Inflammatory macrophage treated with lipopolysaccharide for 4 hours (primary cell): Measurements from ENCODE around the gene DTNBP1.
"Not testable (repeated sequence)": the region's sequence is repeated elsewhere in the genome, so short reads cannot be mapped to it uniquely, and the experiment has no call there.

Experiments
- DNase-seq: peaks from one replicate; pipeline ENCODE4 v3.0.0-alpha.2; 2020

The DTNBP1 gene

DNA sequence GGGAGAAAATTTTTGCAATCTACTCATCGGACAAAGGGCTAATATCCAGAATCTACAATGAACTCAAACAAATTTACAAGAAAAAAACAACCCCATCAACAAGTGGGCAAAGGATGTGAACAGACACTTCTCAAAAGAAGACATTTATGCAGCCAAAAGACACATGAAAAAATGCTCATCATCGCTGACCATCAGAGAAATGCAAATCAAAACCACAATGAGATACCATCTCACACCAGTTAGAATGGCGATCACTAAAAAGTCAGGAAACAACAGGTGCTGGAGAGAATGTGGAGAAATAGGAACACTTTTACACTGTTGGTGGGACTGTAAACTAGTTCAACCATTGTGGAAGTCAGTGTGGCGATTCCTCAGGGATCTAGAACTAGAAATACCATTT lies 4.1 kb upstream of the DTNBP1 start:
- DNase-seq, result not testable (repeated sequence)

DNA sequence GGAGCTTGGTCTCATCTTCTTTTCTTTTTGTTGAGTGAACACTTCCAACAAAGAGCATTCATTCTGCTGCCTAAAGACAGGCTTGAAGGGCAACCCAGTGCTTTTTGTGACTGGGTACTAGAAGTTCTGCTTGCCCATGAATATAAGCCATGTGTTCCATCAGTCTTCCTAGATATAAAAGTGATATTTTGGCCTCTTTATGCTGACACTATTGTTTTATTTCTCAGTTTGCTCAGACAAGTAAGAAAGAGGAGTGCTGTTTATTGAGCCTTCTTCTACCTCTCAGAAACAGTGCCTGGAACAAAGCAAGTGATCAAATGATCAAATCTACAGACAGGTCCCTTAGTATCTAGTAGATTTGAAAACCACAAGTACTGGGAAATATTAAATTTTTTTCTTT lies 2.4 kb upstream of the DTNBP1 start:
- DNase-seq, result no peak

DNA sequence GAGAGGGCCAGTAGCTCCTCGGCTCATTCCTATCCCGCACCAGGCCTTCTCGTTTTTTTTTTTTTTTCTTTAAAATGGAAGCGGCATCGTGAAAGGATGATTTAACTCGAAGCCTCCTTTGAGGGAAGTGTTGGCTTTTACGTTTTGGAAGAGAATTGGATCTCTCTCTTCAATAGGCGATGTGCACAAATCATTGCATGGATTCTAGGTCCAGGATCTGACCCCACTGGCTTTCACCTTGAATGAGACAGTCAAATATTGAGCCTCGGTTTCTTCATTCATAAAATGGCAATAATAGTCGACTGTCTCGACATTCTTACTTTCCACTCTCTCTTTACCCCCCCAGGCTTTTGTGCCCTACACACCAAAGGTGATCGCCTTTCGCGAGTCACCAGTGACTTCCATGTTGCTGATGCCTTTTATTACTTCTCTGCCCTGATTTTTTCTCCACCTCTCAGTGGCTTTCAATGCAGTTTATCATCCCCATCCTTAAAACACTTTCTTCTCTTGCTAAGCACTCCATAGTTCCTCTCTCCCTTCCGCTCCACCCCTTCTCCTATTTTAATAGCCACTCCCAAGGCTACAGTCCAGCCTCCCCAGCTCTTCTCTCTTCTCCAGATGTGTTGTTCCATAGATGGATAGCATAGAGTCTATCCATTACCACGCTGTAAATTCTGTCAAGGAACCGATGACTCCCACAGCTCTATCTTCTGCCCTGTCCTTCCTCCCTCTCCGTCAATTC lies 473 bp upstream of the DTNBP1 start:
- DNase-seq, result no peak

DNA sequence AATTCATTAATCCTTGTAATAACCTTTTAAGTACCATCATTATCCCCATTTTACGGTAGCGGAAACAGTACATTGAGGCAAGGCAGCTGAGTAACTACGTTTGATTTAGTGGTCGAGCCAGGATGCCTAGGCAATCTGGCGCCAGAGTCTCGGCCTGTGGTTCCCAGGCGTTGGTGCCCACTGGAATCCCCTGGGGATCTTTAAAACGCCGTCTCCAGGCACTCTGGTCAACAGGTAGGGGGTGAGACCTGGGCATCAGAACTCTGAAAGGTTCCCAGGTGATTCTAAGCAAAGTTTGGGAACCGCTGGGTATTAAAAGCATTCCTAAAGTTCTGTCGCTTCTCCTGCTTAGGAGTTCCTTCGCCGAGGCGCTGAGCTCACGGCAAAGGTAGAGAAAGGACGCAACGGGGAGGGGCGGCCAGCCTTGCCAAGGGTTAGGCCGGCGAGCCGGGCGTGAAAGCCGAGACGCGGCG lies 939 bp downstream of the DTNBP1 start:
- DNase-seq, result no peak

DNA sequence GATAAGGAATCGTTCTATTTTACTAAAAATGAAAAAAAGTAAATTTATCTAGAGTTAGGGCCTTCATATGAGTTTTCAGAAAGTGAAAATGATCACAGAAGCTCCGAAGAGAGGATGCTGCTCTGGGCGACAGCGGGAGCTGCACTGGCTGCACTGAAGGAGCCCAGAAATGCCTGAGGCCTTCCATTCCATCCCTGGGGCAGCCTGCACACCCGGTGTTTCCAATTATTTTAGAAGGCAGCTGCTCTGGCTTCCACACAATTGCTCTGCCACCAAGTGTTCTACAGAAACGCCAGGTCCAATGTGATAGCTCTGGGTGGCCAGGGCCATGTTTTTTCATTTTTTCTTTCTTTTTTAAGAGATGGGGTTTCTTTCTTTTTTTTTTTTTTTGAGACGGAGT lies 3.6 kb downstream of the DTNBP1 start:
- DNase-seq, result no peak

DNA sequence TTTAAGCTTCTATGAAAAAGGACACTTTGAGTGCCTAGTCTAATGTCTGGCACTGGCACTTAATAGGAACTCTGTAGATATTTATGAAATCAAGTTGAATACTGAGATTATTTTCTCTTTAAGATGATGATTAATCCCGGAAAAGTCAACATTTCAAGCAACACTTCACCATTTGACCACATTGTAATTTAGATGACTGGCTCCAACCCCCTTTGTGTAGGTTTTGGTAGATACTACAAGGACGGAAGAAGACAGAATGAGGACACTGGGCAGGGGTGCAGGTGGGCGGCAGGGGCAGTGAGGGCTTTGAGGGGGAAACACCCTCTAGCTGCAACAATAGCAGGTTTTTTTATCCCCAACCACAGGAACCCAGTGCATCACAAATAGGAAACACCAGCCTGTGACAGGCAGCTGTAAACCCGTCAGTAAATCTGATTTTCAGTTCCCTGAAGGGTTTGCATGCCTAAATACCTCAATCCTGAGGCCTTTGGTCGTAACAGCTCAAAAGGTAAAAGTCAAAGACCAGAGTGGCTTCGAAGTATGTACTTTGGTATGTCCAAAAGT lies 4.6 kb downstream of the DTNBP1 start:
- no peak for DNase-seq

DNA sequence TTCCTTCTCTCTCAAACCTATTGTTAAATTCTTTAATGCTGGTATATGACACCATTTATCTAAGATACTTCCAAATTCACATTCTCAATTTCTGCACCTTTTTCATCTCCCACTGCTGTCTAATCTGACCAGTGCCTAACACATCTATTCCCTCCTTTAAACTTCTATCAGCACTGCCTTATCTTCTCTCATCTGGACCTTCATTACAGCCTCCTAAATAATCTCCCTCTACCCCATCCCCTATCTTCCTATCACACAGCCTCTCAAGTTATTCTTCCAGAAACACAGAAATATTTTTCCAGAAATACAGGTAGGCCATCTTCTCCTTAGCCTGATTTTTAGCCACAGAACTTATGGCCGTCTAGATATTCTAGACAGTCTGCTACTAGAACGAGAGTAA lies 5.5 kb downstream of the DTNBP1 start:
- no peak for DNase-seq

DNA sequence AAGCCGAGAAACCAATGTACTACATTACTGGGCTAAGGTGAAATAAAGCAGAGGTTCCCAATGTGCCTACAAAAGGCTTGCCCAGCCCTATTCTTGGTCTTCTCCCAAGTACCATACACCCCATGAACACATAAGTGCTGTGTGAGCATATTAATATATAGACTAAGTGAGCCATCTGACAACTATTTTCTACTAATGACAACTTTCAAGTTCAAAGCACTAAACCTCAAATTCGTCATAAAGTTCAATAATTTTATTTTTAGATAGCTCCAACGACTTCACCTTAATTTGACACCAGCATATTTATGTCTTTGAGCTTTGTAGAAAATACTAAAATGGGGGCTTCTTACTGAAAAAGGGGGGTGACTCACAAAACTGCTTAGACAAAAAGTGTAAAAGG lies 6.7 kb downstream of the DTNBP1 start:
- DNase-seq, result no peak

DNA sequence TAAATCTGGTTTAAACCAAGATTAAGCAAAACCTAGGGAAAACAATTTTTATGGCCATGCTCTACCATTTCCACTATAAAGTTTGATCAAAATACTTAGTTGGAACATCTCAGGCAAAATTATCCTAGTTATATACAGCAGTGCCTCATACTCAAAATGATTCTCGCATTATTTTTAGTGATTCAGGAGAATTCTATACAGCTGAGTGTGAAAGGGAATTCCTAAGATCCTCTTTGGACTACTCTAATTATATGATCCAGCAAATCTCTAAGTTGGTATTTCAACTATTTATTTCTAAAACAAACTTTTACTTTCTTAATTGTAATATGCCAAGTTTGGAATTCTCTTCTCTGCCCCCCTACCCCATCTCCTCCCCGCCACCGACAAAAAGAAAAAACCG lies 8.6 kb downstream of the DTNBP1 start:
- no peak for DNase-seq

DNA sequence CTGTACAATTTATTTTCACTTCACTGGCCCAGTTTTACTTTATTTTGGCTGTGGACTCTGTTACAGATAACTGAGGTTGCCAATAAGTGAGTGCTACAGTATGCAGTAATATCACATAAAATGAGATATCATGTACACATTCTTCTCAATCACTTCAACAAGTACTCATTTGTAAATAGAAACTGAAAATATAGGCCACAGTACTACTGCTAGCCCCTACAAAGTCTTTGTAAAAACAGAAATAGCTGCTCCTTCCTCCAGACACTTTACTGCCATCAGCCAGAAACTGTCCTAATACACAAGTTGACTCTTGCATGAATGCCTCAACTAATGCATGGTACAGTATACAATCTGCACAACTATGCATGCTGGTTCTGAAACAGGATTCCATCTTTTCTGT lies 9.2 kb downstream of the DTNBP1 start:
- DNase-seq, result peak; percentile 7

DNA sequence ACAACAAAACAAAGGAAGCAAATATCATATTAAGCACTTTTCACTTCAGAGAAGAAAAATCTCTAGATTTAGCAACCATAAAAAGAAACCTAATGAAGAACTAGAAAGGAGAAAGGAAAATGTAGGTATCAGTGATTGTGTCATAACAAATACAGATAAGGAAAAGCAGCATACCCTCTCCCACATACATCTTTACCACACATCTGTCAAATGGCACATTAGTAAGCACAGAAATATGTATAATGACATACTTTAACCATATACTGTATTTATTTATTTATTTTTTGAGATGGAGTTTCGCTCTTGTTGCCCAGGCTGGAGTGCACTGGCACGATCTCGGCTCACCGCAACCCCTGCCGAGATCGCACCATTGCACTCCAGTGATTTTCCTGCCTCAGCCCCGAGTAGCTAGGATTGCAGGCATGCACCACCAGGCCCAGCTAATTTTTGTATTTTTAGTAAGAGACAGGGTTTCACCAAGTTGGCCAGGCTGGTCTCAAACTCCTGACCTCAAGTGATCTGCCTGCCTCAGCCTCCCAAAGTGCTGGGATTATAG lies 12.7 kb downstream of the DTNBP1 start:
- DNase-seq, result not testable (repeated sequence)

DNA sequence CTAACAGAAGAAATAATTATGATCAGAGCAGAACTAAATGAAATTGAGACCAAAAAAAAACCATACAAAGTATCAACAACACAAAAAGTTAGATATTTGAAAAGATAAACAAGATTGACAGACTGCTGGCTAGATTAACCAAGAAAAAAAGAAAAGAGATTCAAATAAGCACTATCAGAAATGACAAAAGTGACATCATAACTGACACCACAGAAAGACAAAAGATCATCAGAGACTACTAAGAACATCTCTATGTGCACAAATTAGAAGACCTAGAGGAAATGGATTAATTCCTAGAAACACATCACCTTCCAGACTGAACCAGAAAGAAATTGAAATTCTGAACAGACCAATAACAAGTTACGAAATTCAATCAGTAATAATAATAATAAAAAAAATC lies 17.9 kb downstream of the DTNBP1 start:
- no peak for DNase-seq

DNA sequence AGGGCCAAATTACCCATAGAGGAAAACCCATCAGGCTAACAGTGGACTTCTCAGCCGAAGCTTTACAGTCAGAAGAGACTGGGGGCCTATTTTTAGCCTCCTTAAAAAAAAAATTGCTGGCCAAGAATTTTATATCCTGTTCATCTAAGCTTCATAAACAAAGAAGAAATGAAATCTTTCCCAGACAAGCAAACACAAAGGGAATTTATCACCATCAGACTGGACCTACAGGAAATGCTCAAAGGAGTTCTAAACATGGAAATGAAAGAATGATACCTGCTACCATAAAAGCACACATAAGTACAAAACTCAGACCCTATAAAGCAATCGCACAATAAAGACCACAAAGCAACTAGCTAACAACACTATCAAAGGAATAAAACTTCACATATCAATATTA lies 19.3 kb downstream of the DTNBP1 start:
- no peak for DNase-seq

DNA sequence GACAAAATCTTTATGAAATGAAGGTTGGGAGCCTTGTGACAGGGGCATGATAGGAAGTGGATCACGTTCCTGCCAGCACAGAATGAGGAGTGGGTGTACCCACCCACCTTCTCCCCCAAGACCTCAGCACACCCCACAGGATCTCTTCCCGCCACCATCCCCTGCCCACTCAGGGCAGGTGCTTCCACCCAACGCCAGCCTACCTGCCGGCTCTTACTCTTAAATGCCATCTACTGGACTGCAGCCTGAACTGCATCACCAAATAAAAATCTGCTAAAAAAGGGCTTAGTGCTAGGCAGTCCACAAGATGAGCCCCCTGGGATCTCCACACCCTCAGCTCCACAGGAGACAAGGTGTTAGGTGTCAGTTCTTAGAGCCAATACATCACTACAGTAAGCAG lies 20.6 kb downstream of the DTNBP1 start:
- DNase-seq, result no peak

DNA sequence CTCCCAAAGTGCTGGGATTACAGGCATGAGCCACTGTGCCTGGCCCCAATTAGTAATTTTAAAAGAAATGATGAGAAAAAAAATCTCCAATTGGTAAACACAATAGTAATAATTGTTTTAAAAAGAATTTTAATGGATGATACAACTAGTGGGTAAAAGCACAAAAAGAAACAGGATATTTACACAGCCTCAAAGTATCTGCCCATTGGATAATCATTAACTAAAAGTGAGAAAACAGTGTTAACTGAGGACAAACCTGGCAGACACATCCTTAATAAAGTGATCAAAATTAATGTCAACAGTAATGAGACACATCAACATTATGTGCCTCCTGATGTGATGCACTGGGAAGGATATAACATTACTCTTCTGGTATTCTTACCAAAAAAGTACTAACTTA lies 24.5 kb downstream of the DTNBP1 start:
- no peak for DNase-seq

DNA sequence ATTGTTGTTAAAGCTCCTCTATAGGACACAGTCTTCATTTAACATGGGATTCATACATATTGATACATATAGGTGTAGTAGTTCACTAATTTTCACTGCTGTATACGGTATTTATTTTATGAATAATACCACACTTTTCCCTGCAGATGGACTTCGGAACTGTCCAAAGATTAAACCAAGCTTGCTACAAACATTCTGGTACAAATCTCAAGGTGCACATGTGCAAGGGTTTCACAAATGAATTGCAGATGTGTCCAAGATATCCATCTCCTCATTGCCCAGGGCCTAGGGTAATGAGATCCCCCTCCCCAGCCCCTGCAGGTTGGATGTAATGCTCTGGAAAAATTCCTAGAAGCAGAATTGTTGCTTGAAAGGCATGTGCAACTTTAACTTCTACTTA lies 31.4 kb downstream of the DTNBP1 start:
- DNase-seq, result no peak

DNA sequence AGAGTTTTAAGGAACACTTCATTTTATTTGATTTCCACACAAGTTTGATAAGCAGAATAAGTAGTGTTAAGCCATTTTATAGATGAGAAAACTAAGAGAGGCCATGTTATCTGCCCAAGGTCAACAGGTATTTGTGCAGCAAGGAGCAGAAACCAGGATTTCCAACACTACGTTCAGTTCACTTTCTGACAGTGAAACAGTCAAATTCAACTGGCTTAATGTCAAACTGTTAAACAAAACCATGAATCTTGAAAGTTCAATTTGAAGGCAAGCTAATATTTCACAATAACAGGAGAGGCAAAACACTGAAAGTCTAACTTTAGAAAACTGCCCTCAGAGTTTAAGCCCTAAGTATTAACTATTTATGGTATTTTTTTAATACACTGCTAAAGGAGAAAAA lies 32.6 kb downstream of the DTNBP1 start:
- DNase-seq, result no peak

DNA sequence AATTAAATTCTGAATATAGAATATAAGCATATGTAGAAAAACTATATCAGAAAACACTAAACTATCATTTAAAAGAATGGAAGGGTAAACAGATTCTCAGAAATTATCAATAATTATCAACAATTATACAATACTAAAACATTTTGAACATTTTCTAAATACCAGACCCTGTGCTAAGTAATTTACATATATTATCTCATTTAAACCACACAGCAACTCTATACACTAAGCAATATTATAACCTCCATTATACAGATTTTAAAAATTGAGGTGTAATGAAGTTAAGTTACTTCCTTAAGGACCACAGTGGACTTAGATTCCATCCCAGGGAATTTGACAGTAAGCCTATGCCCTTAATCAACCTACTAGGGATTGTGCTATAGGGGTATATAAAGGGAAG lies 33.3 kb downstream of the DTNBP1 start:
- DNase-seq, result no peak

DNA sequence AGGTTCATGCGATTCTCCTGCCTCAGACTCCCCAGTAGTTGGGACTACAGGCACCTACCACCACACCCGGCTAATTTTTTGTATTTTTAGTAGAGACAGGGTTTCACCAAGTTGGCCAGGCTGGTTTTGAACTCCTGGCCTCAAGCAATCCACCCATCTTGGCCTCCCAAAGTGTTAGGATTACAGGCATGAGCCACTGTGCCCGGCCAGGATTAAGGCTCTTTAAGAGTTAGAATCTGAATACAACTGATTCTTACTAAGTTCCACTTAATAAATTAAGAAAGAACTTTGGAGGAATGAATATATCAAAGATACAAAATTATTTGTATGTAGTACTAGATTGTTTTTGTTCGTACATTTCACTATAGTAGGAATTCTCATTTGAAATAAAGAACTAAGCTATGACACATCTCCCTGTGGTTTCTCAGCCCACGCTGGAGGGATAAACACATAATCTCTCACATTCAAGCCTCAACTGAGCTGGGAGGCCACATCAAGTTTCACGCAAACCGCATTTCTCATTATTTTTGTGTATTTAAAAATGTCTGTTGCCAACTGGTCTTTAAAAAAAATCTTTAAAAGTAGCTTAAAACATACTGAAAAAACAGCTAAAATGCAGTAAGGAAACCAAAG lies 34.2 kb downstream of the DTNBP1 start:
- DNase-seq, result peak; percentile 87

DNA sequence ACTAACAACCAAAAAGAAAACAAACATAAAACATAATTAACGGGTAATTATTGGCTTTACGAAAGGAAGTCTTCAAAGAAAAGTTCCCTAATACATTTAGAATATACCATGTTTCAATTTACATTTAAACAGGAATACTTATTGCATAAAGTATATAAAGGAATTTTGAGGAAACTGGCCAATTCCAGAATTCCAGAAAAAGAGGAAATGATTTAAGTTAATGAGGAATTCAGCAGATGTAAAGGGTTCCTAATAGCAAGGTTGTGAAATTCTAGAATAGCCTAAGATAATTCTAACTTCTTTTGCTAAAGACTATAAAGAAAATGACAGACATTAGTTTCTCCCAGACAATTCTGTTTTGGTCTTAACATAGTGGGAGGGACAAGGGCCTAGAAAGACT lies 35.0 kb downstream of the DTNBP1 start:
- no peak for DNase-seq

DNA sequence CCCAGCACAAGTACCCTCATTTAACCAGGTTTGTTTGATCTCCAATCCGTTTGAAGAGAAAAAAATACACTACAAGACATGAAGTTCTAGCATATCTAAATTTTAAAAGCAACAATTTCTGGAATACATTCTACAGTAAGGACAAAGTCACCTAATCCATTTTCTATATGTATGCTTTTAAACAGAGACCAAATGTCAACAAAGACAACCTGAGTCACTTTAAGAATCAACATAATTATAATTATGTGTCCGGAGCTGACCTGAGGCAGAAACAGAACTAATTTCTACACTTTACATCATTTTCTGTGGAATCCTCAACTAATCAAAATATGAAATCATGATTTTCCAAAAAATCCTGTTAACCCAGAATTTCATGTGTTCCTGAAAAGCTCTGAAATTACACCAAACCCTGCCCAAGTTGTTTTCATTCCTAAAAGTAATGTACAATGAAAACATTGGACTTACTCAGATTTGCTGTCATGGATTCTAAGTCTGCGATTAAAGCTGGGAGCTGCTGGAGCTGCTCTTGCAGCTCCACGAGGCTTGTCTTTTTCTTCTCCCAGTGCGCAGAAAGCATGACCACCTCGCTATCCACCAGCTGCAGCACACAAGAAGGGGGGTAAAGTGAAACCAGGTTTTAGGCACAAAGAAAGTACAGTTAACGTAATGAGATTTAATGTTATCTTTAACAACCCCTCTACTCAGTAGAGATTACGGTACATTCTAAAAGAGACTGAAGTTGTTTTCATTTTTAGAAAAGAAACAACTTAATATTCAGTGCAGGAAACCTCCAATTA lies 35.8 kb downstream of the DTNBP1 start:
- no peak for DNase-seq

DNA sequence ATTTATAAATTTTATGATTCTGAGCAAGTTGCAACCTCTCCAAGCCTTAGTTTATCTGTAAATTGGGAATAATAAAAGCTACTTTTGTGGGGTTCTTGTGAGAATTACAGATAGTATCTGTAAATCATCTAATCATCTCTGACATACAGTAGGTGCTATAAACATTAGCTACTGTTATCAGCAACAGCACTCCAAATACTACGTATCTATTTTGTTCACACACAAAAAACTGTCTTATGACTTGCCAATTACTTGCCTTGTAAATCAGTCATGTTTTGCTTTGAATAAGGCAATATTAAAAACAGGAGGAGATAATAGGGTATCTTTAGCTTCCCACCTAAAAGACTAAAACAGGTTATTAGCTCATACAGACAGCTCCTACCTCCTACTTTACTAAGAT lies 36.7 kb downstream of the DTNBP1 start:
- DNase-seq, result no peak
